Osteocyte (in vitro differentiated cells): ENCODE measurements around the gene TSR1. TPM values are rescaled to one million over a fixed set of nuclear protein-coding genes. Genes with fewer than 3 reads are reported as not detected.
"Not testable (repeated sequence)": the region's sequence is repeated elsewhere in the genome, so short reads cannot be mapped to it uniquely, and the experiment has no call there.

Experiments
- DNase-seq: peaks from one replicate; pipeline ENCODE4 v3.0.0; 2021; ENCODE audit warnings: mixed read lengths; ENCODE audit not compliant: unreplicated experiment; ENCODE audit errors: extremely low spot score
- H3K27ac Mint-ChIP-seq: one replicate; pipeline ENCODE4 v1.8.0; 2021; ENCODE audit warnings: mild to moderate bottlenecking, mixed read lengths; ENCODE audit not compliant: unreplicated experiment
- H3K27me3 Mint-ChIP-seq: one replicate; pipeline ENCODE4 v1.8.0; 2021; ENCODE audit warnings: mixed read lengths; ENCODE audit not compliant: unreplicated experiment
- H3K36me3 Mint-ChIP-seq: one replicate; pipeline ENCODE4 v1.8.0; 2021; ENCODE audit warnings: mixed read lengths; ENCODE audit not compliant: unreplicated experiment
- H3K4me1 Mint-ChIP-seq: one replicate; pipeline ENCODE4 v1.8.0; 2021; ENCODE audit warnings: mixed read lengths; ENCODE audit not compliant: unreplicated experiment
- H3K4me3 Mint-ChIP-seq: one replicate; pipeline ENCODE4 v1.8.0; 2021; ENCODE audit warnings: mild to moderate bottlenecking, moderate library complexity, mixed read lengths; ENCODE audit not compliant: unreplicated experiment
- H3K9me3 Mint-ChIP-seq: one replicate; pipeline ENCODE4 v1.8.0; 2021; ENCODE audit warnings: mixed read lengths; ENCODE audit not compliant: unreplicated experiment
- CTCF ChIP-seq: fragments of 200-600 bp; sonication (generic); IDR thresholded peaks from 2 replicates; pipeline ENCODE4 v1.5.0; 2021; ENCODE audit warnings: antibody characterized with exemption, mild to moderate bottlenecking, moderate library complexity
- total RNA-seq: library from RNA; stranded (reverse); gene quantifications from 2 replicates; pipeline ENCODE4 v1.2.1, GENCODE V29; 2021

TSR1 gene
- total RNA-seq, 1 donor from 2014 or later: 26.3 TPM

DNA sequence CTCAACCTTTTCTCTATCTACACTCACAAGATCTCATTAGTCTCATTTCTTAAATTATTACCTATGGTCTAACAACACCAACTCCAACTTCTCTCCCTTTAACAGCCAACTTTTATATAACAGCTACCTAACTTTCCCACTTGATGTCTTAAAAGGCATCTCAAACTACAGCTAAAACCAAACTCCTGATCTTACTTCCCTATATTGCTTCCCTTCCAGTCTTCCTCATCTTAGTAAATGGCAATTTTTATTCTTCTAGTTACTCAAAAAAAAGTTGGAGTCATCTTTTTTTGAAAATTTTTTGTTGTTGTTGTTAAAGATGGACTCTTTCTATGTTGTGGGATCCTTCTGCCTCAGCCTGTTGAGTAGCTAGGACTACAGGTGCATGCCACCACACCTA is 17.2 kb downstream of the TSR1 start:
- DNase-seq: no peak
- Mint-ChIP-seq H3K27ac (no peak overlapping the region), H3K36me3 (peaks cover 24% of the 10 kb centered on the region), H3K9me3 (no peaks in the 10 kb centered on the region), H3K4me1 (no peaks in the 10 kb centered on the region), H3K27me3 (no peaks in the 10 kb centered on the region), H3K4me3 (no peak overlapping the region)
- TF ChIP-seq CTCF: no peak

- Mint-ChIP-seq H3K9me3 (no peaks in the 10 kb centered on the region), H3K27ac (no peak overlapping the region), H3K36me3 (peaks cover 13% of the 10 kb centered on the region), H3K4me3 (no peak overlapping the region), H3K4me1 (no peaks in the 10 kb centered on the region), H3K27me3 (no peaks in the 10 kb centered on the region)
- no peak for DNase-seq
- no peak for TF ChIP-seq CTCF
Observed at GRCh38 chr17:2317796-2318195, 18.5 kb downstream of the TSR1 start.

- not testable (repeated sequence) for H3K27me3 Mint-ChIP-seq, H3K9me3 Mint-ChIP-seq, H3K4me1 Mint-ChIP-seq, H3K4me3 Mint-ChIP-seq, H3K36me3 Mint-ChIP-seq, H3K27ac Mint-ChIP-seq, DNase-seq
Observed at GRCh38 chr17:2316916-2317205, 19.4 kb downstream of the TSR1 start.

DNA sequence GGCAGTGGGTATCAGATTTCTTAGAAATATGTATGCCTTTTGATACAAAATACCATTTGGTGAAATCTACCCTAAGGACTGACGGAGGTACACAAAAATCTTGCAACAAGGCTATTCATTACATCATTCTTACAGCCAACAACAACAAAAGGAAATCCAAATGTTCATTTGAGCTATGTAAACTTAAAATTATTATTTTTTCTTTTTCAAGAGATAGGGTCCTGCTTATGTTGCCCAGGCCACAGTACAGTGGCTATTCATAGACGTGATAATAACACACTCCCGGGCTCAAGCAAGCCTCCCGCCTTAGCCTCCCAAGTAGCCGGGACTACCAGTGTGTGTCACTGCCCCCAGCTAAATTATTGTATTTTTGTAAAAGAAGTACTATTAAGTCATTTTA is 23.5 kb downstream of the TSR1 start:
- H3K9me3 Mint-ChIP-seq: no peaks in the 10 kb centered on the region
- H3K4me3 Mint-ChIP-seq: no peak overlapping the region
- peaks cover 6% of the 10 kb centered on the region for H3K36me3 Mint-ChIP-seq
- H3K4me1 Mint-ChIP-seq: peaks cover 5% of the 10 kb centered on the region
- H3K27me3 Mint-ChIP-seq: no peaks in the 10 kb centered on the region
- no peak for TF ChIP-seq CTCF
- DNase-seq: no peak
- H3K27ac Mint-ChIP-seq: no peak overlapping the region

DNA sequence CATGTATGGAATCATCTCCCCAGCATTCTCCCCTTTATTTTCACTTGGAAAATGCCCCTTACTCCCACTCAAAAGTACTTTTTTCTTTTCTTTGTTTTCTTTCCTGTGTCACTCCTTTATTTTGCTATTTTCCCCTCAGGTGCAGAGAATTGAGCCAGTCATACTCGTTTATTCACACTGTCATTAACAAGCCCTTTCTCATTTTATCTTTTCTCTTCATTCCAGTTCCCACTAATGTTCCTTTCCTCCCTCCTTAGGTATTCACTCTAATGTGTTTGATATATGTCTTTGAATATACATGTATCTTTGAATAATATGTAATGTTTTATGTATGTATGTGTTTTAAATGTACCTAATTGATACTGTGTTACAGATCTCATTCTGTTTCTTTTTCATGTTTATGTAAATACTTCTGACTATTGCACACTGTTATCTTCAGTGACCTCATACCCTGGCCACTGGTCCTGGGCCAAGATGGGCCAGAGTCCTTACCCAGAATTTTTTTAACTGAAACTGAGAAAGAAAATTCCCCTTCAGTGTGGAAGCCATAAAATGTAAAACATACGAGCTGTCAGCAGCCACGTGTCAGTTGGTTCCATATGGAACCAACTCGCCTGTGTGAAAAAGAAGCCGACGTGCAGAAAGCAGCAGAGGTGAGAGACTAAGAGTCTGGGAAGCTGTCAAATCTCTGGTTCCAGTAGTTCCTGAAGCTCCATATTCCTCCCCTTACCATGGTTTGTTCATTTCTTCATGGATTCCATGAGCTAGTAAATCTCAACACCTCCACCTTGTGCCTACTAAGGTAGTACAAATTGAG is 26.7 kb downstream of the TSR1 start:
- DNase-seq: no peak
- peaks cover 11% of the 10 kb centered on the region for H3K4me1 Mint-ChIP-seq
- H3K27ac Mint-ChIP-seq: no peak overlapping the region

More for the DNA sequence above, 26.7 kb downstream of the TSR1 start:
- peaks cover 12% of the 10 kb centered on the region for H3K36me3 Mint-ChIP-seq
- no peak for TF ChIP-seq CTCF
- H3K27me3 Mint-ChIP-seq: no peaks in the 10 kb centered on the region
- H3K4me3 Mint-ChIP-seq: no peak overlapping the region
- no peaks in the 10 kb centered on the region for H3K9me3 Mint-ChIP-seq
